Endothelial cell (in vitro differentiated cells): ENCODE measurements around the gene UBE2J1. TPM values are rescaled to one million over a fixed set of nuclear protein-coding genes. Genes with fewer than 3 reads are reported as not detected.

Experiments used
- DNase-seq: peaks from one replicate; pipeline ENCODE4 v3.0.0; 2021; ENCODE audit warnings: low spot score
- H3K27ac Mint-ChIP-seq: one replicate; pipeline ENCODE4 v1.8.0; 2021; ENCODE audit warnings: mixed read lengths, inconsistent platforms; ENCODE audit not compliant: unreplicated experiment
- H3K27me3 Mint-ChIP-seq: one replicate; pipeline ENCODE4 v1.8.0; 2021; ENCODE audit warnings: mild to moderate bottlenecking, moderate library complexity, mixed read lengths, inconsistent platforms; ENCODE audit not compliant: unreplicated experiment
- H3K36me3 Mint-ChIP-seq: one replicate; pipeline ENCODE4 v1.8.0; 2021; ENCODE audit warnings: mild to moderate bottlenecking, low read depth, mixed read lengths, inconsistent platforms; ENCODE audit not compliant: unreplicated experiment
- H3K4me1 Mint-ChIP-seq: one replicate; pipeline ENCODE4 v1.8.0; 2021; ENCODE audit warnings: mild to moderate bottlenecking, mixed read lengths, inconsistent platforms; ENCODE audit not compliant: unreplicated experiment
- H3K4me3 Mint-ChIP-seq: one replicate; pipeline ENCODE4 v1.8.0; 2021; ENCODE audit warnings: mild to moderate bottlenecking, mixed read lengths, inconsistent platforms; ENCODE audit not compliant: unreplicated experiment
- H3K9me3 Mint-ChIP-seq: one replicate; pipeline ENCODE4 v1.8.0; 2021; ENCODE audit warnings: mixed read lengths, inconsistent platforms; ENCODE audit not compliant: unreplicated experiment
- total RNA-seq: library from RNA; stranded (reverse); fragmentation: NEBNext Ultra II Directional; extraction: Animal tissue kit (Norgen Biotek cat#: 25700); gene quantifications from one replicate; pipeline ENCODE4 v1.2.1, GENCODE V29; 2021; ENCODE audit not compliant: unreplicated experiment
- TF ChIP-seq, protein P1 (sequence below): fragments of 200-600 bp; sonication (generic); IDR thresholded peaks from one replicate; pipeline ENCODE4 v1.5.0; 2021; ENCODE audit warnings: antibody characterized with exemption; ENCODE audit not compliant: unreplicated experiment

The UBE2J1 gene
- total RNA-seq, 1 donor from 2014 or later, result 43.7 TPM

DNA sequence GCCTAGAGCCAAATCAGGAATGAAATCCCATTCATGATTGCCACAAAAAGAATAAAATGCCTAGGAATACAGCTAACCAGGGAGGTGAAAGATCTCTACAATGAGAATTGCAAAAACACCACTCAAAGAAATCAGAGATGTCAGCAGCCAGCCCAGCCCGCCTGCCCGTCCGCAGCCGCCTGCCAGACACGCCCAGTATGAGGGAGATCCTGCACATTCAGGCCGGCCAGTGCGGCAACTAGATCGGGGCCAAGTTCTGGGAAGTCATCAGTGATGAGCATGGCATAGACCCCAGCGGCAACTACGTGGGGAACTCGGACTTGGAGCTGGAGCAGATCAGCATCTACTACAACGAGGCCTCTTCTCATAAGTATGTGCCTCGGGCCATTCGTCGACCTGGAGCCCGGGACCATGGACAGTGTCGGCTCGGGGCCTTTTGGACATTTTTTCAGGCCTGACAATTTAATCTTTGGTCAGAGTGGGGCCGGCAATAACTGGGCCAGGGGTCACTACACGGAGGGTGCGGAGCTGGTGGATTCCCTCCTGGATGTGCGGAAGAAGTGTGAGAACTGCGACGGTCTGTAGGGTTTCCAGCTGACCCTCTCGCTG is 50.8 kb downstream of the UBE2J1 start:
- TF ChIP-seq, protein P1, sequence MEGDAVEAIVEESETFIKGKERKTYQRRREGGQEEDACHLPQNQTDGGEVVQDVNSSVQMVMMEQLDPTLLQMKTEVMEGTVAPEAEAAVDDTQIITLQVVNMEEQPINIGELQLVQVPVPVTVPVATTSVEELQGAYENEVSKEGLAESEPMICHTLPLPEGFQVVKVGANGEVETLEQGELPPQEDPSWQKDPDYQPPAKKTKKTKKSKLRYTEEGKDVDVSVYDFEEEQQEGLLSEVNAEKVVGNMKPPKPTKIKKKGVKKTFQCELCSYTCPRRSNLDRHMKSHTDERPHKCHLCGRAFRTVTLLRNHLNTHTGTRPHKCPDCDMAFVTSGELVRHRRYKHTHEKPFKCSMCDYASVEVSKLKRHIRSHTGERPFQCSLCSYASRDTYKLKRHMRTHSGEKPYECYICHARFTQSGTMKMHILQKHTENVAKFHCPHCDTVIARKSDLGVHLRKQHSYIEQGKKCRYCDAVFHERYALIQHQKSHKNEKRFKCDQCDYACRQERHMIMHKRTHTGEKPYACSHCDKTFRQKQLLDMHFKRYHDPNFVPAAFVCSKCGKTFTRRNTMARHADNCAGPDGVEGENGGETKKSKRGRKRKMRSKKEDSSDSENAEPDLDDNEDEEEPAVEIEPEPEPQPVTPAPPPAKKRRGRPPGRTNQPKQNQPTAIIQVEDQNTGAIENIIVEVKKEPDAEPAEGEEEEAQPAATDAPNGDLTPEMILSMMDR, result no peak
- Mint-ChIP-seq H3K4me1 (no peaks in the 10 kb centered on the region), H3K4me3 (no peak overlapping the region), H3K27ac (no peak overlapping the region), H3K36me3 (peaks cover 4% of the 10 kb centered on the region), H3K27me3 (no peaks in the 10 kb centered on the region), H3K9me3 (no peaks in the 10 kb centered on the region)
- no peak for DNase-seq

DNA sequence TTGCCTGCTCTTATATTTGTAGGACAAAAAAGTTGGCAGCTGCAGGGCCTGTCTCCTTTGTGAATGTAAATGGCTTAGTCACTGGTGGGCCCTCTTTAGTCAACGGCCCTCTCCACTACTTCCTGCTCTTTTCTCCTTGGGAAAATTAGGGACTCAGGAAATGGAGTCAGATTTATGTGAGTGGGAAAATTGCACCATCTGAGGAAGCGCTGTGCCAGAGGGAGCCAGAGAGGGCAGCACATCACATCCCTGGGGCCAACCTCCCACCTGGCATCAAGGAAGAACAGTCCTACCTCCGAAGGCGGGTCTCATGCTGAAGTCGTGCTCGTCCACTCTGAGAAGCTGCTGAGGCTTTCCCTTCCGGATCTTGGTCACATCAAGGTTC is 53.1 kb downstream of the UBE2J1 start:
- H3K27ac Mint-ChIP-seq, result no peak overlapping the region

DNA sequence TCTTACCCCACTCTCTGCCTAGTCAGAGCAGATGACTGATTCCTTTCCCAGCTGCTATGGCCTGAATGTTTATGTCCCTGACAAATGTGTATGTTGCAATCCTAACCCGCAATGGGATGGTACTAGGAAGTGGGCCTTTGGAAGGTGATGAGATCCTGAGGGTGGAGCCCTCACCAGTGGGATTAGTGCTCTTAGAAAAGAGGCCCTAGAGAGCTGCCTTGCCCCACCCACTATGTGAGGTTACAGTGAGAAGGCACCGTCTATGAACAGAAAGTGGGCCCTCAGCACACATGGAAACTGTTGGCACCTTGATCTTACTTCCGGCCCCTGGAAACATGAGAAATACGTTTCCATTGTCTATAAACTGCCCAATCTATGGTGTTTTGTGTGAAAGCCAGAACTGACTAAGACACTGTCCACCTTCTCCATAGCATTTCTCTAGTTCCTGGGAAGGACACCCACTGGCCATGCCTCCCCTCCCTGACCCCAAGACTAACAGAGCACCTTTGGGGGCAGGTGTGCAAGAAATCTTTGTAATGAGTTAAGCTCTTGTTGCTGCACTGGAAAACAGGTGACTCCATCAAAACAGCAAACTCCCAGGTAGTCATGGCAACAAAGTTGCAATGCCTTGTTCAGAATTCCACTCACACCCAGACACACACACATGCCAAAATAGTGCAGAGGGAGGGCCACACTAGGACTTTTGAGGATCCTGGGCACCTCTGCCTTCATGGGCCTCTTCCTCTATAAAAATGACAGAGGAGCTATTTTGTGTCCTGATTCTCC is 53.6 kb downstream of the UBE2J1 start:
- H3K27ac Mint-ChIP-seq, result peak overlapping the region; percentile 52
- no peaks in the 10 kb centered on the region for H3K27me3 Mint-ChIP-seq
- peaks cover 4% of the 10 kb centered on the region for H3K36me3 Mint-ChIP-seq
- H3K4me1 Mint-ChIP-seq, result no peaks in the 10 kb centered on the region
- no peaks in the 10 kb centered on the region for H3K9me3 Mint-ChIP-seq
- DNase-seq, result no peak
- H3K4me3 Mint-ChIP-seq, result no peak overlapping the region
- TF ChIP-seq, protein P1, result no peak

More for the DNA sequence above, 53.1 kb downstream of the UBE2J1 start:
- peaks cover 4% of the 10 kb centered on the region for H3K36me3 Mint-ChIP-seq
- no peaks in the 10 kb centered on the region for H3K9me3 Mint-ChIP-seq
- TF ChIP-seq, protein P1, result no peak
- H3K4me1 Mint-ChIP-seq, result no peaks in the 10 kb centered on the region
- H3K27me3 Mint-ChIP-seq, result no peaks in the 10 kb centered on the region
- no peak for DNase-seq
- H3K4me3 Mint-ChIP-seq, result no peak overlapping the region

DNA sequence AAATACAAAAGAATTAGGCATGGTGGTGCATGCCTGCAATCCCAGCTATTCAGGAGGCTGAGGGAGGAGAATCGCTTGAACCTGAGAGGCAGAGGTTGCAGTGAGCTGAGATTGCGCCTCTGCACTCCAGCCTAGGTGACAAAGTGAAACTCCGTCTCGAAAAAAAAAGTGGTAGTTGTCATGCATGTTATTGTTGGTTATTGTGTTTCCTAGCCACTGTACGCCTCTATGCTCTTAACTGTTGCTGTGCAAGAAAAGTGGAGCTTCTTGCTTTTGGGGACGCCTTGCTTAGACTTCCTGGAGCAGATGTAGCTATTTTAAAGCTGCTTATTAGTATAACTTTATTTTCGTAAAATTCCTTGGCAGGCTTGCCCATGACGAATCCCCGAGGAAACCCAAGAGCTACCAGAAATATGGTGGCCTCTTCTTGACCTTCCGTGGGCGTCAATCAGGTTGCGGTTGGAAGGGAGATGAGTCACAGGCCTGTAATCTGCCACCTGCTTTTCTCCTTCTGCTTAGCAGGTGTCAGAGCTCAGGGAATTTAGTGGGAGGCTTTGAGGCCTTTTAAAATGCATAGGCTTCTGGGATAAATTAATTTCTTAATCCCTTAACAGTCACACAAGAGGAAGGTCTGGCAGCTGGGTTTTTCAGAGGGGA is 54.7 kb downstream of the UBE2J1 start:
- no peak for DNase-seq

More for the DNA sequence above, 54.7 kb downstream of the UBE2J1 start:
- H3K4me1 Mint-ChIP-seq, result no peaks in the 10 kb centered on the region
- TF ChIP-seq, protein P1, result no peak
- no peak overlapping the region for H3K27ac Mint-ChIP-seq
- no peak overlapping the region for H3K4me3 Mint-ChIP-seq
- no peaks in the 10 kb centered on the region for H3K36me3 Mint-ChIP-seq
- H3K9me3 Mint-ChIP-seq, result no peaks in the 10 kb centered on the region
- no peaks in the 10 kb centered on the region for H3K27me3 Mint-ChIP-seq
